Activated CD4-positive, alpha-beta T cell treated with anti-CD3 and anti-CD28 coated beads, Interleukin-2, amount 50 U/mL, for 16 hours (primary cell): ENCODE measurements around the gene OR4C3.
"Not testable (repeated sequence)": the region's sequence is repeated elsewhere in the genome, so short reads cannot be mapped to it uniquely, and the experiment has no call there.

ENCODE experiments used
- DNase-seq: peaks from one replicate; pipeline ENCODE4 v3.0.0-alpha.2; 2020

OR4C3 gene

DNA sequence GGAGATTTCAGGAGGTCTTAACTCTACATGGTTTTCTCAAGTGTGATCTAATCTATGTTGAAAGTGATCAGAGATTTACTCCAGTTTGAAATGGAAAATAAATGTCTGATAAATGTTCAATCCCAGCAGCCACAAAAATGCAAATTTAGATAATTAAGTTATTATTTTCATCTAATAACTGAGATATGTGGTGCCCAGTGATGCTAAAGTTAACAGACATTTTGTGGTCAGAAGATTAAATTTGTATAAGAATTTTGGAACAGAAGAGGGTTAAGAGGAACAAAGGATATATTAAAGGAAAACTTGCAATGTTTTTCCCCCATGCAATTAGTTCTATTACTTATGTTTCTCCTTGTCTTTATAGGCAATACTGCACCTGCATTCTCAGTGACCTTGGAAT lies at the start of gene OR4C3:
OR4C3 (plus strand) TSS at position 301 of the 400 bp plus-strand sequence. CDS start 102 bp downstream, outside the sequence.
- not testable (repeated sequence) for DNase-seq

DNA sequence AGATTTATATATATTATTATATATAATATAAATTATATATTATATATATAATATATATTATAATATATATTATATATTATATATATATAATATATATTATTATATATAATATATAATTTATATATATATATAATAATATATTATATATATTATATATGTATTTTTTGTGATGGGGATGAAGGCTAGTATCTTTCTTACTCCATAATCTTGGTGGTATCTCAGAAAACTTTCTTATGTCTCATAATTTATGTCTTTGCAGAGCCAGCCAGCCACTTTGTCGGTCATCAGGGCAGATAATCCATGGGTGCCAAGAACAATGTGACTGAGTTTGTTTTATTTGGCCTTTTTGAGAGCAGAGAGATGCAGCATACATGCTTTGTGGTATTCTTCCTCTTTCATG lies 18.8 kb upstream of the OR4C3 start, which contains the start of gene OR4S1:
OR4S1 (plus strand) TSS at position 301 of the 400 bp plus-strand sequence; CDS start at position 301, 0 bp downstream.
- DNase-seq = no peak

DNA sequence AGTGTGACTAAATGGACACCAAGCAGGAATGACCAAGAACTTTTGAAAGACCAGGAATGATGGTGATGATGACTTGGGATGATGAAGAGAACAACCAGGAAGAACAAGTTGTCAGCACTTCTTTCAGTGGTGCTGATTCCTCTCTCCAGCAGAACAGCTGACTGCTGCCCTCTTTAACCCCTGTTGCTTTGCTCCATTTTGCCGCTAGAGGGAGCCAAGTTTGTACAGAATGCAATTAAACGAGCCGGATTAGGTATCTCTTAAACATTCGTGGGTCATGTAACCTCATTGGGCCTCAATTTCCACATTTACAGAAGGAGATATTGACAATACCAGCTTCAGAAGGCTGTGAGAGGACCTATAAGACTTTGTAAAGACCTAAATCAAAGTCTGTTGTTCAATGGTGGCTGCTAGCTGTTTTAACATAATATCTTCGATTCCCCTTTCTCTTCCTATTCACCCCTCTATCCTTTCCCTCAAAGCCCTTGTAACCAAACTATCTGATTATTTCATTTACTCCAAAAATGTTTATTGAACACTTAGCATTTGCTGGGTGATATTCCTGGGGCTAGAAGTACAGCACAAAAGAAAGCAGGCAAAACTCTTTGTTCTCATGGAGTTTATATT lies 16.8 kb upstream of the OR4C3 start:
- peak; percentile 74 for DNase-seq

DNA sequence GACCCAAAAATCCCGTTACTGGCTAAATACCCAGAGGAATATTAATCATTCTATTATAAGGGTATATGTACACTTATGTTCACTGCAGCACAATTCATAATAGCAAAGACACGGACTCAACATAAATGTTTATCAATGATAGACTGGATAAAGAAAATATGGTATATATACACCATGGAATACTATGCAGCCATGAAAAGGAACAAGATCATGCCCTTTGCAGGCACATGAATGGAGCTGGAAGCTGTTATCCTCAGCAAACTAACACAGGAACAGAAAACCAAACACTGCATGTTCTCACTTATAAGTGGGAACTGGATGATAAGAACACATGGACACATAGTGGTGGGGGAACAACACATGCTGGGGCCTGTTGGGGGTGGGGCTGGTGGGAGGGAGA lies 11.1 kb upstream of the OR4C3 start:
- not testable (repeated sequence) for DNase-seq

DNA sequence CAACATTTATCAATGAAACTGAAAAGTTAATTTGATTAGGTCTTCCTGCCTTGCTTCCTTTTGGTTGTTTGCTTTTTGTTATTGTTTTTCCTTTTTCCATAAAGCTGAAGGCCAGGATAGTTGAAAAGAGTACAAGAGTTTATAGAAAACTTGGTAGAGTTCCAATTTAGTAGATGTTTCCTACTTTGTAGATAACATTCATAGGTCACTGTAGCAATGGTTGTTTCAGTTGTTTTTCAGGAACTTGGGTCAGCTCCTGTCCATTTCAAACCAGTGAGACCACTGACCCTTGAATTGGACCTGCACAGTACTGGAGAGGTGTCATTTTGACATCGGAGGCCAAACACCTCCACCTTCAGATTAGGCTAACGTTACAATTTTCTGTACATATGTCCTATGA lies 4.9 kb upstream of the OR4C3 start:
- not testable (repeated sequence) for DNase-seq

DNA sequence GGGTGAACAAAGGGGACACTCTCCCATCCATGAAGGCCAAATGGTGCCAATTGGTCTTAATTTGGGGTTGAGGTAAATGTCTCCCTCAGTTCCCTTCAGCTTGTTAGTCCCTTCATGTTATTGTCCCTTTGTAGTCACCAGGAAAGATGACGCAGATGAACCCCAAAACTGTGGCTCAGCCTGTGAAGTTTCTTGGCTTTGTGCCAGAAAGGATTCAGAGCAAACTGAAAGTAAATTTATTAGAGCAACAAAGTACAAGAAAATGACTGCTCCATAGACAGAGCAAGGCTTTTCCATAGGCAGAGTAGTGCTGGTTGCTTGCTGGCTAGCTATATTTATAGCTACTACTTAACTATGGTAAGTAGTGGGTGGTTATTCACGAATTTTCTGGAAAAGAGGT lies 16.7 kb downstream of the OR4C3 start:
- DNase-seq = no peak

DNA sequence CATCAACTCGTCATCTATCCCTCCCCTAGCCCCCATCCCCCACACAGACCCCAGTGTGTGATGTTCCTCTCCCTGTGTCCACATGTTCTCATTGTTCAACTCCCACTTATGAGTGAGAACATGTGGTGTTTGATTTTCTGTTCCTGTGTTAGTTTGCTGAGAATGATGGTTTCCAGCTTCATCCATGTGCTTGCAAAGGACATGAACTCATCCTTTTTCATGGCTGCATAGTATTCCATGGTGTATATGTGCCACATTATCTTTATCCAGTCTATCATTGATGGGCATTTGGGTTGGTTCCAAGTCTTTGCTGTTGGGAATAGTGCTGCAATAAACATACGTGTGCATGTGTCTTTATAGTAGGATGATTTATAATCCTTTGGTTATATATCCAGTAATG lies 17.8 kb downstream of the OR4C3 start:
- DNase-seq = not testable (repeated sequence)

DNA sequence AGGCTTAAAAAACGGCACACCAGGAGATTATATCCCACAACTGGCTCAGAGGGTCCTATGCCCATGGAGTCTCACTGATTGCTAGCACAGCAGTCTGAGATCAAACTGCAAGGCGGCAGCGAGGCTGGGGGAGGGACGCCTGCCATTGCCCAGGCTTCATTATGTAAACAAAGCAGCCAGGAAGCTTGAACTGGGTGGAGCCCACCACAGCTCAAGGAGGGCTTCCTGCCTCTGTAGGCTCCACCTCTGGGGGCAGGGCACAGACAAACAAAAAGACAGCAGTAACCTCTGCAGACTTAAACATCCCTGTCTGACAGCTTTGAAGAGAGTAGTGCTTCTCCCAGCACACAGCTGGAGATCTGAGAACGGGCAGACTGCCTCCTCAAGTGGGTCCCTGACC lies 21.6 kb downstream of the OR4C3 start:
- DNase-seq = not testable (repeated sequence)

DNA sequence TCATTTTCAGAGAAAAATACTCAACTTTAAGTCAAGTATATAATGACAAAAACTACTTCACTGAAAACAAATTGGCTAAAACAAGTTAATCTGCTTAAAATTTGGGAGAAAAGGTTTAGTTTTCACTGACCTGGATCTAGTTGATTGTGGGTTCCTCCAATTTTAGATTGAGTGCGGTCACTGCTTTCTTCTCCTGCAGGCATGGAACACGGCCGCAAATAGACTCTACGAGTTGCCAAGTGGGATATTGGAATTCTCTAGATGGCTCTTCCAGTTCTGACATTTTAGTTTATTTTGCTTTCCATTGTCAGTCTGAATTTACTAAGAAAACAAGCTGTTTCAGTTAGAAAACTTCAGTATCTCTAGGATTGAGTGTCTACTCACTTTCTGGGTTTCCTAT lies 29.3 kb downstream of the OR4C3 start:
- DNase-seq = no peak

DNA sequence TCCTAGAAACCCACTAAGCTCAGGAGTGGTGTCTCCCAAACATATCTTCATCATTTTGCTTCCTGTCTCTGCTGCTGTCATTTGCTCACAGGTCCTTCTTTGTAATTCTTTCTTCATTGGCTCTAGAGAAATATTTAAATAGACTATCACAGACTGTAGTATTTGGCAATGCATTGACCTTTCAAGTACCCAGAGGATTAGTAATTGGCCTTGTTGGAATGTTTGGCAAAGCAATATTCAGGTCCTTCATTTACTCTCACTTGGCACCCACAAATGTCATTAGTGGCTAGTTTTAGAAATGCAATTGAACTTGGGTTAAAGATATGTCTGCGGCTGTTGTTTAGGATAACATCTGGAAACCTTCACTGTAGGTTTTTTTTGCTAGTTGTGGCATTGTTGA lies 30.0 kb downstream of the OR4C3 start:
- no peak for DNase-seq

DNA sequence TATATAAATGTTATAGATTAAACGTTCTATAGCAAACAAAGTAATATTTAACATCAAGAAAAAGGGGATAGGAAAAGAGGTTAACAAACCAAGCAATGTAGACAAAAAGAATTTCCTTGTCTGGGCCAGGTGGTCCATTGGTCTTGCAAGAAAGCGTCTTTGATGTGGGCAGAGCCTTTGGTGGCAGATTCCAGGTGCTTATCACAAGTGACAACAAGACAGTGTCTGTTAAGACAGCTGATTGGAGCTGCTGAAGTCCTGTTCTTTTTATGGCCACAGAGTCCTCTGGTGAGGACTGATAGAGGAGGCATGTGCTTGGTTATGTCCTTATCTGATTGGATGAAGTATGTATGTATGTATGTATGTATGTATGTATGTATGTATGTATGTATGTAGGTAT lies 36.6 kb downstream of the OR4C3 start:
- DNase-seq = not testable (repeated sequence)

DNA sequence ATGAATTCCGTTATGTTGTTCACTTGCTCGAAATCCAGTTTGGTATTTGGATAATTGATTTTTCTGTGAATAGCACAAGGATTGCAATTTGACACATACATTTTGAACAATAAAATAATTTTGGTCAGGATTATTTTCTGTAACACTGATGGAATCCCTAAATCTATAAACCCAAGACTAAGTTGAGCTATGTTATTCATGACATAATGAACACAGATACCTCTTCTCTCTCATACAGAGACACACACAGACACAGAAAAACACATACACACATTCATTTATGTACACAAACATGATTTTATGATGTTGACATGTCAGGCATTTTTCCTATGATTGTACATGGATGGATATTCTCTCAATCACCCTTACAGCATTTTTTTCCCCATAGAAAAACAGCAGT lies 41.6 kb downstream of the OR4C3 start, which contains the start of gene OR4C5:
OR4C5 (minus strand) TSS at position 101 of the 400 bp plus-strand sequence; CDS start at position 101, 0 bp downstream.
- no peak for DNase-seq
